H1 (cell line): ENCODE data around the gene IP6K3. TPM values are rescaled to one million over a fixed set of nuclear protein-coding genes. Genes with fewer than 3 reads are reported as not detected.

Source experiments
- CREB1 ChIP-seq: IDR thresholded peaks from 2 replicates; pipeline ENCODE4 v1.6.1; 2012; ENCODE audit warnings: inconsistent platforms
- HDAC2 ChIP-seq, 2 experiments: fragments of 300-600 bp in 1 of 2; sonication (generic) in 1 of 2; IDR thresholded peaks; 2 replicates each; pipeline ENCODE4 v1.6.1; 2011 to 2012; ENCODE audit warnings: low read depth in 2 of 2, low read length in 2 of 2, mild to moderate bottlenecking in 2 of 2, moderate library complexity in 2 of 2, borderline replicate concordance in 1 of 2, inconsistent platforms in 1 of 2
- HDAC6 ChIP-seq: IDR thresholded peaks from one replicate; pipeline ENCODE4 v1.7.1; 2012; ENCODE audit warnings: low read depth, mild to moderate bottlenecking, inconsistent platforms, low read length, moderate library complexity
- NANOG ChIP-seq: IDR thresholded peaks from 2 replicates; pipeline ENCODE4 v1.6.1; 2011; ENCODE audit warnings: low read length, low read depth, mild to moderate bottlenecking, inconsistent platforms; ENCODE audit not compliant: insufficient read depth, poor library complexity, severe bottlenecking
- polyA plus RNA-seq, 7 experiments: library from polyadenylated mRNA; depleted of rRNA in 3 of 7; stranded (reverse) in 5 of 7; unstranded in 2 of 7; fragments of >200 nt in 5 of 7; fragments of 200-250 nt in 2 of 7; gene quantifications; 1 replicate in 5 of 7; 2 replicates in 1 of 7; 4 replicates in 1 of 7; pipeline versions ENCODE4 v1.2.1 to v1.2.3, GENCODE V29; 2011 to 2013; ENCODE audit warnings: missing spikeins in 2 of 7, mixed read lengths in 2 of 7
- total RNA-seq: library from RNA; stranded (reverse); fragmentation: NEBNext Ultra II Directional; extraction: Animal tissue kit (Norgen Biotek cat#: 25700); gene quantifications from 2 replicates; pipeline ENCODE4 v1.2.1, GENCODE V29; 2021
- TF ChIP-seq, protein P1 (sequence below): IDR thresholded peaks from 2 replicates; pipeline ENCODE4 v1.6.1; 2012; ENCODE audit warnings: low read length, inconsistent platforms

Gene IP6K3
- total and polyA plus RNA-seq, 2 of the 8 experiments (the other 6 are each of a cell fraction or from before 2014, with no cell fraction given), result 0.22 to 0.73 TPM

DNA sequence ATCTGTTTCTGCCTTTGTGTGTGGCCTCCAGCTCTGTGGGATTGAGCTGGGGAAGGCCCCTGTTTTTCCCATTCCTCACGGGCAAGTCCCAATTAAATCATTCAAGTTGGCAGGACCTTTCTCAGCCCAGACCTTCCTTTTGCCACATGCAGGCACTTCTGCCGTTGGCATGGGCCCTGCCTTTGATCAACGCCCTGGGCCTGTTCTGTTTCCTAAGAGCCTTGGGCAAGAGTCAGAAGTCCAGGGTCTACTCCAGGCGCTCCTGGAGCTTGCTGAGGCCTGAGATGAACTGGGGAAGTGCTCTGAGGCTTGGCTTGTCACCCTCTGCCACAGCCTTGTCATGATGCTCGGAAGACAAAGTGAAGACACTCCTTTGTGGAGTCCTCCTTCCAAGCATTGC lies 7.1 kb downstream of the IP6K3 start (continued):
- TF ChIP-seq NANOG, result no peak
- TF ChIP-seq, protein P1, sequence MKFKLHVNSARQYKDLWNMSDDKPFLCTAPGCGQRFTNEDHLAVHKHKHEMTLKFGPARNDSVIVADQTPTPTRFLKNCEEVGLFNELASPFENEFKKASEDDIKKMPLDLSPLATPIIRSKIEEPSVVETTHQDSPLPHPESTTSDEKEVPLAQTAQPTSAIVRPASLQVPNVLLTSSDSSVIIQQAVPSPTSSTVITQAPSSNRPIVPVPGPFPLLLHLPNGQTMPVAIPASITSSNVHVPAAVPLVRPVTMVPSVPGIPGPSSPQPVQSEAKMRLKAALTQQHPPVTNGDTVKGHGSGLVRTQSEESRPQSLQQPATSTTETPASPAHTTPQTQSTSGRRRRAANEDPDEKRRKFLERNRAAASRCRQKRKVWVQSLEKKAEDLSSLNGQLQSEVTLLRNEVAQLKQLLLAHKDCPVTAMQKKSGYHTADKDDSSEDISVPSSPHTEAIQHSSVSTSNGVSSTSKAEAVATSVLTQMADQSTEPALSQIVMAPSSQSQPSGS, result no peak
- no peak for TF ChIP-seq HDAC2 (IDR thresholded peaks at IDR 0.05; ENCODE audit: borderline replicate concordance in 1 of 2, low read depth in 2 of 2, low read length in 2 of 2)
- TF ChIP-seq HDAC6, result no peak
- TF ChIP-seq CREB1, result no peak
